HEK293 (cell line): ENCODE measurements around the gene SLC35F6.

Experiments
- CTCF ChIP-seq: fragments of 450-650 bp; formaldehyde crosslinking; IDR thresholded peaks from 2 replicates; pipeline ENCODE4 v1.5.1; 2016; ENCODE audit warnings: missing biosample characterization, missing genetic modification characterization
- ZBTB26 ChIP-seq: fragments of 450-650 bp; formaldehyde crosslinking; optimal IDR thresholded peaks from 2 replicates; pipeline ENCODE3; 2016; ENCODE audit warnings: missing biosample characterization, mild to moderate bottlenecking, missing genetic modification characterization
- ZNF776 ChIP-seq: fragments of 450-650 bp; formaldehyde crosslinking; IDR thresholded peaks from 2 replicates; pipeline ENCODE4 v1.5.0; 2017; ENCODE audit warnings: missing biosample characterization, missing genetic modification characterization, borderline replicate concordance

- TF ChIP-seq ZNF776 (no peak), CTCF (no peak), ZBTB26 (tag by site-specific recombination) (no peak)
Measured at GRCh38 chr2:26740890-26741302, 23.2 kb upstream of the SLC35F6 start.
